RWPE1 (cell line): ENCODE data around the gene PYROXD2.

ENCODE experiments used
- CTCF ChIA-PET: fragments of 350-600 bp; sonication (Branson Sonifier 250); formaldehyde crosslinking; extraction: SDS; loops from one replicate; lab custom pipeline; 2021; lab: Yijun Ruan, JAX
- POLR2A ChIA-PET: fragments of 400-600 bp; formaldehyde crosslinking; extraction: SDS; loops from one replicate; lab custom pipeline; 2020; ENCODE audit warnings: antibody characterized with exemption; ENCODE audit not compliant: low non-redundant PET; lab: Yijun Ruan, JAX
- DNase-seq: peaks from one replicate; pipeline ENCODE4 v3.0.0; 2012; ENCODE audit warnings: low spot score
- H3K27ac ChIP-seq: fragments of 450-650 bp; 2 replicates; pipeline ENCODE4 v1.5.1; 2017
- CTCF ChIP-seq: fragments of 450-650 bp; conservative IDR thresholded peaks from 2 replicates; pipeline ENCODE4 v1.5.1; 2017; ENCODE audit warnings: low read depth, mild to moderate bottlenecking

Gene PYROXD2

GRCh38 chr10:98430427-98430826 lies 15.4 kb upstream of the PYROXD2 start:
- TF ChIP-seq CTCF, result no peak
- H3K27ac ChIP-seq, result no peak overlapping the region
- ChIA-PET CTCF (no interaction called here), POLR2A (interaction anchor here (1.0 kb wide), 1 partner anchor 11 kb away, joined by 4 read pairs; no protein-coding TSS in a partner anchor)
- DNase-seq, result no peak

DNA sequence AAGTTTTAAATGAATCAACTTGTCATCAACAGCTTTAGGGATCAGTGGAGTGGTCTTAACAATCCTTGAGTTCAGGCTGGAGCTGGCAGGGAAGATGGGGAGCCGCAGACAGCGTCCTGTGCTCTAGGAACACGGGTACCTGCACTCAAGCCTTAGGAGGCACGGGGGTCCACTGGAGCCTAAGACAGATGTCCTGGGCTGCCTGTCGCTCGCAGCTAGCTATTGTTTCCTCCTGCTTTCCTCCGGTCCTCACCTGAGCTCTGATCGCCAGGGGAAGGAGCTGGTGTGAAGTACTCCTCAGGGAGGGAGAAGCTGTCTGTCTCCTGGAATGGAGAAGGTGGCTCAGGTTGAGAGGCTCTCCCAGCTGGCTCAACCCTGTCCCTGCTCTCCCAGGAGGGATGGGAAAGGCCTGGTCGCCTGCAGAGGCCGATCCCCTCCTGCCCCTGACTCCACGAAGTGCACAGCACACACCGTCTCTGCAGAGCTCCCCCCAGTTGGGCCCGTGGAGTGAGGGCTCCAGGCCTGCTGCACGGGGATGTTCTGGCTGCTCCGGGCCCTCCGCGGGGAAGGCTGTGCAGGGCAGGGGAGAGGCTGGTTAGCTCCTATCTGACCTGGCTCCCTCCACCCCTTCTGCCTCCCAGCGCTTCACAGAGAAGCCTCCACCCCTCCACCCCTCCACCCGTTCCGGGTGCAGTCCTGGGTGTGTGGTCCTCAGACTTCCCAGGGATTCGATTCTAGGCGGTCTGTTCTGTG lies 14.5 kb upstream of the PYROXD2 start:
- TF ChIP-seq CTCF, result no peak
- DNase-seq, result no peak
- no peak overlapping the region for H3K27ac ChIP-seq
- CTCF ChIA-PET, result interaction anchor here (0.6 to 0.7 kb wide), 3 partner anchors 99 to 1596 kb away, joined by 3 to 4 read pairs (median 4); no protein-coding TSS in a partner anchor
- POLR2A ChIA-PET, result no interaction called here

GRCh38 chr10:98427011-98427515 lies 12.1 kb upstream of the PYROXD2 start:
- POLR2A ChIA-PET, result no interaction called here
- CTCF ChIA-PET, result interaction anchor here (0.6 to 0.7 kb wide), 2 partner anchors 94 to 1882 kb away, joined by 4 to 5 read pairs; no protein-coding TSS in a partner anchor

DNA sequence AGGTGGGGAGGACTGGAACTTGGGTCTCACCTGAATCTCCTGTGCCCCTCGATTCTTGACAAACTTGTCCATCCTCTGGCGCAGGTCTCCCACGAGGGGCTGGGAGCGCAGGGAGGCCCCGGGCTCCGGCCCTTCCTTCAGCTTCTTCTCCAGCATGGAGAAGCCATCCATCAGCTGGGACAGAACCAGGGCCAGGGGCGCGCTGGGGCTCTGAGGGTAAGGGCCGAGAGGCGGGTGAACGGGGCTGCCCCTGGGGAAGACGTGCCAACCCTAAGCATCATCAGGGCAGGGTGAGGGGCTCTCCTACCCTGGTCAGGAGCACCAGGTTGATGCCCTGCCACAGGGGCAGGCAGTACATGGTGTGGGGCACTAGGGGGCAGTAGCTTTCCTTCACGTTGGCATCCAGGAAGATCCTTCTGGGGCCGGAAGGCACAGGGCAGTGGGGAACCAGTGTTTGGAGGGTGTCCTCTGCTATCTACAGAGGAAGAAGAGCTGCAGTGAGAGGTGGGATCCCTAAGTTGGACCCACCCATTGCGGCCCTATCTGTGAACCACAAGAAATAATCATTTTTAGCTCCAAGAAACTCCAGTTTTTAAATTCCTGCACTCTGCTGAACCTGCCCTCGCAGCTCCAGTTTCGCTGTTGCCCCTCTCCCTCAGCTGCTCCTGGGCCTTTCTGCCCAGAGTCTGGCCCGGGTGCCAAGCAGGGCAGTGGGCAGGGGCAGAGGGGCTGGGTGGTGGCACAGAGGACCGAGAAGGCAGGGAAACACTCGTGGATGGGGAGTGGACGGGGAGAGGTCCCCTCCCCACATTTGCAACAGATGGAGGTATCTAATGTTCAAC lies 10.8 kb upstream of the PYROXD2 start:
- DNase-seq, result peak; percentile 39
- peak; percentile 36 for TF ChIP-seq CTCF
- peak overlapping the region; percentile 22; the same call in 1 of the 2 replicates for H3K27ac ChIP-seq
- ChIA-PET POLR2A (no interaction called here), CTCF (interaction anchor here (0.5 to 2.0 kb wide), 18 partner anchors 9 to 1684 kb away, joined by 3 to 12 read pairs (median 4); no protein-coding TSS in a partner anchor)

More at GRCh38 chr10:98427011-98427515, 12.1 kb upstream of the PYROXD2 start:
- H3K27ac ChIP-seq, result 0 out of 2 replicates have a peak overlapping the region, but pooled peaks have one; percentile 5
- no peak for DNase-seq
- TF ChIP-seq CTCF, result no peak

GRCh38 chr10:98424295-98425254 lies 9.6 kb upstream of the PYROXD2 start:
- ChIA-PET POLR2A (no interaction called here), CTCF (interaction anchor here (0.5 to 2.0 kb wide), 11 partner anchors 9 to 820 kb away, joined by 3 to 12 read pairs (median 4); no protein-coding TSS in a partner anchor)
- TF ChIP-seq CTCF, result no peak
- no peak for DNase-seq
- peak overlapping the region; percentile 22; the same call in 1 of the 2 replicates for H3K27ac ChIP-seq
